Psoas muscle (tissue), 8 donors: Measurements from ENCODE around the gene SH3RF3. TPM values are rescaled to one million over a fixed set of nuclear protein-coding genes. Genes with fewer than 3 reads are reported as not detected.

ENCODE experiments used
- ATAC-seq, 4 donors: fragments of 200-7000 bp; cut with Tn5 transposase; one replicate each; pipeline ENCODE4 v1.9.1; 2020; ENCODE audit warnings: moderate library complexity in 3 of 4, mild to moderate bottlenecking in 2 of 4
- DNase-seq, 2 donors: peaks; one replicate each; pipeline ENCODE4 v3.0.0-alpha.2; 2020
- H3K27ac ChIP-seq: fragments of 200-600 bp; one replicate; pipeline ENCODE4 v1.8.0; 2022
- H3K27me3 ChIP-seq, 3 donors: fragments of 200-600 bp in 1 of 3; one replicate each; pipeline versions ENCODE4 v1.6.1 to v1.8.0; 2013 to 2022; ENCODE audit warnings: low read length in 2 of 3, mild to moderate bottlenecking in 2 of 3, moderate library complexity in 1 of 3; ENCODE audit not compliant: insufficient read depth in 3 of 3
- H3K36me3 ChIP-seq, 2 donors: fragments of 200-600 bp in 1 of 2; one replicate each; pipeline versions ENCODE4 v1.6.1 to v1.8.0; 2013 to 2022; ENCODE audit warnings: low read depth in 1 of 2, mild to moderate bottlenecking in 1 of 2, moderate library complexity in 1 of 2; ENCODE audit not compliant: insufficient read depth in 1 of 2
- H3K4me1 ChIP-seq: fragments of 200-600 bp; one replicate; pipeline ENCODE4 v1.8.0; 2022
- H3K4me3 ChIP-seq: fragments of 200-600 bp; one replicate; pipeline ENCODE4 v1.8.0; 2022; ENCODE audit warnings: mild to moderate bottlenecking
- H3K9me3 ChIP-seq: fragments of 200-600 bp; one replicate; pipeline ENCODE4 v1.8.0; 2022
- CTCF ChIP-seq: fragments of 200-600 bp; IDR thresholded peaks from one replicate; pipeline ENCODE4 v1.8.0; 2022; ENCODE audit warnings: antibody characterized with exemption
- WGBS, 3 donors: extraction: QIAGEN DNeasy Blood & Tissue Kit; methylation state at CpG; one replicate each; pipeline versions ENCODE4 v1.1.6 to v1.1.7; 2013; 5-methylcytosine and 5-hydroxymethylcytosine counted together
- intact Hi-C, 2 donors: fragments of 100-400 bp; cut with DNase I; formaldehyde crosslinking; loops; one replicate each; pipeline versions ENCODE4 v1.11.0 to v1.14.2; 2022
- polyA plus RNA-seq, 3 donors: library from polyadenylated mRNA; stranded (reverse); fragments of 200-250 nt; gene quantifications; one replicate each; pipeline ENCODE4 v1.2.3, GENCODE V29; 2013
- total RNA-seq, 4 donors: library from RNA; stranded (reverse); fragmentation: NEBNext Ultra II Directional in 2 of 4; extraction: Animal tissue kit (Norgen Biotek cat#: 25700) in 2 of 4; gene quantifications; one replicate each; pipeline versions ENCODE4 v1.2.1 to v1.2.4, GENCODE V29; 2021 to 2023
- donor health status: healthy with polysubstance abuse.
- donor health status: DM: no; HTN: no; CAD: no; lungs with moderate emphysema.
- donor health status: Bipolar disorder and iron deficiency.
- donor health status: healthy.
- donor health status: DM: yes; HTN: yes; CAD: no.
- donor health status: DM: no; HTN: no; CAD: no.
- donor health status: DM: no; HTN: no; CAD: no.
- donor health status: DM: yes; HTN: yes; CAD: no.

SH3RF3 gene
- total and polyA plus RNA-seq, 7 donors = 4.6 to 27.0 (median 9.0) TPM

GRCh38 chr2:109236147-109236546 lies 107.1 kb downstream of the SH3RF3 start:
- intact Hi-C loops = no loop called here
- no peak for TF ChIP-seq CTCF
- WGBS, 3 donors = 86 to 89% (median 89%) methylated on average over 4 of the region's 4 CpGs
- Histone ChIP-seq H3K27ac (no peak overlapping the region), H3K4me1 (peaks cover 36% of the 10 kb centered on the region), H3K9me3 (no peaks in the 10 kb centered on the region), H3K4me3 (no peak overlapping the region), H3K36me3 (no peaks in the 10 kb centered on the region), H3K27me3 (no peaks in the 10 kb centered on the region)
- DNase-seq (no peak), ATAC-seq (no peak)

- intact Hi-C loops = no loop called here
- H3K27me3 ChIP-seq = no peaks in the 10 kb centered on the region
- no peaks in the 10 kb centered on the region for H3K9me3 ChIP-seq
- TF ChIP-seq CTCF = no peak
- WGBS, 3 donors = 85 to 92% (median 89%) methylated on average over 2 of the region's 2 CpGs
- ATAC-seq = no peak
- H3K36me3 ChIP-seq = no peaks in the 10 kb centered on the region
- no peak overlapping the region for H3K4me3 ChIP-seq
- H3K4me1 ChIP-seq = peaks cover 44% of the 10 kb centered on the region
- H3K27ac ChIP-seq = no peak overlapping the region
- no peak for DNase-seq
Measured at GRCh38 chr2:109237792-109238191, 108.8 kb downstream of the SH3RF3 start.

GRCh38 chr2:109238580-109238979 lies 109.6 kb downstream of the SH3RF3 start:
- no peak overlapping the region for H3K27ac ChIP-seq
- no peaks in the 10 kb centered on the region for H3K36me3 ChIP-seq
- peak; percentile 57 to 78 (median 68) for ATAC-seq

GRCh38 chr2:109239720-109240119 lies 110.7 kb downstream of the SH3RF3 start:
- peak; percentile 15 to 71 (median 54) for ATAC-seq
- H3K9me3 ChIP-seq = no peaks in the 10 kb centered on the region
- peaks cover 60% of the 10 kb centered on the region for H3K4me1 ChIP-seq
- no peak overlapping the region for H3K4me3 ChIP-seq
- no peaks in the 10 kb centered on the region for H3K36me3 ChIP-seq
- no peak for TF ChIP-seq CTCF
- WGBS, 3 donors = 82 to 89% (median 85%) methylated on average over 6 of the region's 6 CpGs
- intact Hi-C loops = no loop called here
- H3K27me3 ChIP-seq = no peaks in the 10 kb centered on the region
- H3K27ac ChIP-seq = no peak overlapping the region
- no peak for DNase-seq

More at GRCh38 chr2:109238580-109238979, 109.6 kb downstream of the SH3RF3 start:
- DNase-seq = peak; percentile 73 to 85
- no peak overlapping the region for H3K4me3 ChIP-seq
- intact Hi-C loops = no loop called here
- H3K4me1 ChIP-seq = peaks cover 52% of the 10 kb centered on the region
- H3K27me3 ChIP-seq = no peaks in the 10 kb centered on the region
- WGBS, 3 donors = 49 to 57% (median 54%) methylated on average over 4 of the region's 4 CpGs
- no peak for TF ChIP-seq CTCF
- no peaks in the 10 kb centered on the region for H3K9me3 ChIP-seq

- intact Hi-C loops = no loop called here
- Histone ChIP-seq H3K27ac (peak overlapping the region; percentile 70), H3K27me3 (no peaks in the 10 kb centered on the region), H3K36me3 (no peaks in the 10 kb centered on the region), H3K4me1 (peaks cover 62% of the 10 kb centered on the region), H3K9me3 (no peaks in the 10 kb centered on the region), H3K4me3 (no peak overlapping the region)
- ATAC-seq = peak in 3 of 4 donors; percentile 14 to 46 (median 37)
- peak; percentile 46 to 83 for DNase-seq
- TF ChIP-seq CTCF = no peak
- 54 to 79% (median 56%) methylated on average over 7 of the region's 7 CpGs for WGBS, 3 donors
Measured at GRCh38 chr2:109242210-109242653, 113.2 kb downstream of the SH3RF3 start.
